MCF 10A (cell line): ENCODE measurements around the gene ABCG1. TPM values are rescaled to one million over a fixed set of nuclear protein-coding genes. Genes with fewer than 3 reads are reported as not detected.

Experiments used
- BruUV-seq: library from RNA; stranded (reverse); fragments of 400-500 nt; replicated peaks from 2 replicates; lab custom pipeline; 2021; lab: Mats Ljungman, UMichigan
- CTCF ChIA-PET: fragments of 300-600 bp; sonication (Branson Sonifier 250); formaldehyde crosslinking; extraction: SDS; loops from one replicate; lab custom pipeline; 2021; ENCODE audit warnings: antibody characterized with exemption, inconsistent platforms; lab: Yijun Ruan, JAX
- POLR2A ChIA-PET: fragments of 300-600, 350-650 bp; sonication (Branson Sonifier 250); formaldehyde crosslinking; extraction: SDS; loops from one replicate; lab custom pipeline; 2020; ENCODE audit warnings: antibody characterized with exemption, inconsistent platforms; lab: Yijun Ruan, JAX
- DNase-seq: peaks from one replicate; pipeline ENCODE4 v3.0.0-alpha.2; 2018; ENCODE audit not compliant: unreplicated experiment
- H3K27ac Mint-ChIP-seq: one replicate; pipeline ENCODE4 v1.8.0; 2022; ENCODE audit warnings: mild to moderate bottlenecking, low read depth, mixed read lengths; ENCODE audit not compliant: unreplicated experiment
- H3K27me3 Mint-ChIP-seq: one replicate; pipeline ENCODE4 v1.8.0; 2022; ENCODE audit warnings: mixed read lengths; ENCODE audit not compliant: insufficient read depth, unreplicated experiment
- H3K36me3 Mint-ChIP-seq: one replicate; pipeline ENCODE4 v1.8.0; 2022; ENCODE audit warnings: mild to moderate bottlenecking, moderate library complexity, mixed read lengths; ENCODE audit not compliant: insufficient read depth, unreplicated experiment
- H3K4me1 Mint-ChIP-seq: one replicate; pipeline ENCODE4 v1.8.0; 2022; ENCODE audit warnings: mixed read lengths; ENCODE audit not compliant: insufficient read depth, unreplicated experiment
- H3K4me3 Mint-ChIP-seq: one replicate; pipeline ENCODE4 v1.8.0; 2022; ENCODE audit warnings: mild to moderate bottlenecking, moderate library complexity, mixed read lengths; ENCODE audit not compliant: unreplicated experiment
- H3K9me3 Mint-ChIP-seq: one replicate; pipeline ENCODE4 v1.8.0; 2022; ENCODE audit warnings: mixed read lengths; ENCODE audit not compliant: unreplicated experiment
- CTCF ChIP-seq: fragments of 200-600 bp; IDR thresholded peaks from one replicate; pipeline ENCODE4 v1.8.0; 2022; ENCODE audit warnings: antibody characterized with exemption, mild to moderate bottlenecking; ENCODE audit not compliant: unreplicated experiment
- intact Hi-C: fragments of 100-400 bp; cut with micrococcal nuclease; formaldehyde crosslinking; loops from 2 replicates; pipeline ENCODE4 v1.14.1; 2022
- total RNA-seq: library from RNA; stranded (reverse); gene quantifications from 2 replicates; pipeline ENCODE4 v1.2.3, GENCODE V29; 2022

Gene ABCG1
- total RNA-seq, 1 experiment from 2014 or later = 25.5 TPM

- Mint-ChIP-seq H3K4me3 (no peak overlapping the region), H3K27me3 (no peaks in the 10 kb centered on the region), H3K9me3 (no peaks in the 10 kb centered on the region), H3K4me1 (peaks cover 25% of the 10 kb centered on the region), H3K36me3 (no peaks in the 10 kb centered on the region), H3K27ac (no peak overlapping the region)
- TF ChIP-seq CTCF = no peak
- no TSS peak for BruUV-seq
- ChIA-PET POLR2A (interaction anchor here (0.7 to 6.0 kb wide), 9 partner anchors 8 to 436 kb away, joined by 3 to 83 read pairs (median 5); partner anchors contain the start of gene ABCG1), CTCF (interaction anchor here (0.6 to 1.3 kb wide), 5 partner anchors 36 to 617 kb away, joined by 3 to 6 read pairs (median 4); no protein-coding TSS in a partner anchor)
- DNase-seq = no peak
- intact Hi-C loops = no loop called here
Observed at GRCh38 chr21:42200906-42201614, 17.9 kb upstream of the ABCG1 start.

- peak; percentile 45 for DNase-seq
- CTCF ChIA-PET = interaction anchor here (0.5 to 1.3 kb wide), 5 partner anchors 36 to 616 kb away, joined by 3 to 8 read pairs (median 4); no protein-coding TSS in a partner anchor
- BruUV-seq = no TSS peak
- Mint-ChIP-seq H3K4me1 (peaks cover 25% of the 10 kb centered on the region), H3K36me3 (no peaks in the 10 kb centered on the region), H3K4me3 (no peak overlapping the region), H3K27me3 (no peaks in the 10 kb centered on the region), H3K27ac (no peak overlapping the region), H3K9me3 (no peaks in the 10 kb centered on the region)
- POLR2A ChIA-PET = interaction anchor here (1.0 to 6.0 kb wide), 8 partner anchors 9 to 436 kb away, joined by 4 to 83 read pairs (median 6); partner anchors contain the start of gene ABCG1
- intact Hi-C loops = no loop called here
- no peak for TF ChIP-seq CTCF
Observed at GRCh38 chr21:42201615-42202161, 17.3 kb upstream of the ABCG1 start.

GRCh38 chr21:42202321-42202720 lies 16.6 kb upstream of the ABCG1 start:
- peaks cover 25% of the 10 kb centered on the region for H3K4me1 Mint-ChIP-seq
- CTCF ChIA-PET = no interaction called here
- BruUV-seq = no TSS peak
- no peaks in the 10 kb centered on the region for H3K36me3 Mint-ChIP-seq
- H3K27me3 Mint-ChIP-seq = no peaks in the 10 kb centered on the region
- POLR2A ChIA-PET = interaction anchor here (1.6 to 6.0 kb wide), 4 partner anchors 18 to 32 kb away, joined by 5 to 83 read pairs (median 14); partner anchors contain the start of gene ABCG1
- DNase-seq = no peak
- no peak overlapping the region for H3K4me3 Mint-ChIP-seq
- H3K9me3 Mint-ChIP-seq = no peaks in the 10 kb centered on the region
- intact Hi-C loops = no loop called here
- no peak overlapping the region for H3K27ac Mint-ChIP-seq
- no peak for TF ChIP-seq CTCF

GRCh38 chr21:42203321-42203720 lies 15.6 kb upstream of the ABCG1 start:
- H3K27me3 Mint-ChIP-seq = no peaks in the 10 kb centered on the region
- POLR2A ChIA-PET = interaction anchor here (0.7 kb wide), 1 partner anchor 16 kb away, joined by 3 read pairs; the partner anchor contains the start of gene ABCG1
- no peaks in the 10 kb centered on the region for H3K9me3 Mint-ChIP-seq
- CTCF ChIA-PET = no interaction called here
- H3K4me1 Mint-ChIP-seq = peaks cover 25% of the 10 kb centered on the region
- H3K27ac Mint-ChIP-seq = no peak overlapping the region
- TF ChIP-seq CTCF = no peak
- BruUV-seq = no TSS peak
- no peak overlapping the region for H3K4me3 Mint-ChIP-seq
- intact Hi-C loops = no loop called here
- H3K36me3 Mint-ChIP-seq = no peaks in the 10 kb centered on the region
- no peak for DNase-seq
